ENCODE data around the gene KITLG. TPM values are rescaled to one million over a fixed set of nuclear protein-coding genes. Genes with fewer than 3 reads are reported as not detected.

The KITLG gene
- total RNA-seq, 1 experiment from 2014 or later: 11.7 TPM

DNA sequence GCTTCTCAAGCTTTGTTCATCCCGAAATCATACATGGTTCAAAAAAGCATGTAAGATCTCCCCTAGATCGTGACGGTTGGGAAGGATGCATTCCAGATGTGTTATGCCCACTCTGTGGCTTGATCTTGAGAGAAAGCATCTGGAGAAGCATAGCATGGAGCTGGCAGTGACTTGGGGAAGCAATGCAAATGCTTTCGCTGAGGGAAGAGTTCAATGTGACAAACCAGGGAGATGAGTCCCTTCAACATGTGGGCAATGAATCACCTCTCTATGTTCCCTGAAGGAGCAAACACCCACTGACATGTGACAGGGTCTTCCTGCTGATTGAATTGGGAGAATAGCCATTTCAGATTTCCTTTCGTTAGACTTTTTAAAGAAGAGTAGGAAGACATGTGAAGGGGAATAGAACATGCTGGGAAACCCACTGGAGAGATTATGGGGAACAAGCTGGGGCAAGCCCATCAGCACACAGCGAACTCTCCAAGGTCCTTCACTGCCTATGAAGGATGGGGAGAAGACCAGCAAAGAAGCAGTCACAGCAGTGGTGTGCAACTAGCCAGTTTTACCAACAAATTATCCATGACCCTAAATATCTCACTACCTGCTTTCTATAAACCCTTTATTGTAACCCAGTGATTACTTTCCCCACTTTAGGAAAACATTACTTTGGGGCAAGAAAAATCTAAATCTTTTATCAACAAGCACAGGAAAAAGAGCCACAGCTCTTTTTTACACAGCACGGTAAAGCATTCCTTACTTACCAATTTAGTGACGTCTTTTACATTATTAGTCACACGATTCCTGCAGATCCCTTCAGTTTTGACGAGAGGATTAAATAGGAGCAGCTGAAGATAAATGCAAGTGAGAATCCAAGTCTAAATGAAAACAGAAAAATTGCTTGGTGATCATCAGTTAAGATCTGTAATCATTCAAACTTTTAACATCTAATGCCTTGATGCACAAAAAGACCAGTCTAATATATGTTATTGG, 35.0 kb downstream of the KITLG start:
- no peak overlapping the region for H3K27ac ChIP-seq (ENCODE audit: insufficient read length, low read depth, low read length)
- no peak overlapping the region for H3K18ac ChIP-seq (ENCODE audit: insufficient read length, low read depth, low read length)
- H4K20me1 ChIP-seq (ENCODE audit: control insufficient read depth, insufficient read depth, insufficient read length): no peaks in the 10 kb centered on the region
- no peaks in the 10 kb centered on the region for H3K27me3 Mint-ChIP-seq (ENCODE audit: low read depth)
- H3K79me2 ChIP-seq (ENCODE audit: insufficient read depth, low read length): no peaks in the 10 kb centered on the region
- peak overlapping the region in 2 of 3 experiments; percentile 47 to 67; a peak in 3 of 7 replicates for H3K27ac Mint-ChIP-seq
- no peaks in the 10 kb centered on the region for H3K9me3 Mint-ChIP-seq
- peaks cover 0 to 20% (median 5%) of the 10 kb centered on the region in 3 experiments; a peak in 3 of 7 replicates for H3K36me3 Mint-ChIP-seq (ENCODE audit: insufficient read depth in 1 of 3, low read depth in 3 of 3)
- no peak overlapping the region for H3K14ac ChIP-seq (ENCODE audit: insufficient read depth, low read length)
- no peak overlapping the region for H2BK12ac ChIP-seq (ENCODE audit: insufficient read length, low read depth, low read length)
- no peak overlapping the region for H2BK20ac ChIP-seq (ENCODE audit: low read depth, low read length, poor library complexity, severe bottlenecking)
- TF ChIP-seq, protein P1, sequence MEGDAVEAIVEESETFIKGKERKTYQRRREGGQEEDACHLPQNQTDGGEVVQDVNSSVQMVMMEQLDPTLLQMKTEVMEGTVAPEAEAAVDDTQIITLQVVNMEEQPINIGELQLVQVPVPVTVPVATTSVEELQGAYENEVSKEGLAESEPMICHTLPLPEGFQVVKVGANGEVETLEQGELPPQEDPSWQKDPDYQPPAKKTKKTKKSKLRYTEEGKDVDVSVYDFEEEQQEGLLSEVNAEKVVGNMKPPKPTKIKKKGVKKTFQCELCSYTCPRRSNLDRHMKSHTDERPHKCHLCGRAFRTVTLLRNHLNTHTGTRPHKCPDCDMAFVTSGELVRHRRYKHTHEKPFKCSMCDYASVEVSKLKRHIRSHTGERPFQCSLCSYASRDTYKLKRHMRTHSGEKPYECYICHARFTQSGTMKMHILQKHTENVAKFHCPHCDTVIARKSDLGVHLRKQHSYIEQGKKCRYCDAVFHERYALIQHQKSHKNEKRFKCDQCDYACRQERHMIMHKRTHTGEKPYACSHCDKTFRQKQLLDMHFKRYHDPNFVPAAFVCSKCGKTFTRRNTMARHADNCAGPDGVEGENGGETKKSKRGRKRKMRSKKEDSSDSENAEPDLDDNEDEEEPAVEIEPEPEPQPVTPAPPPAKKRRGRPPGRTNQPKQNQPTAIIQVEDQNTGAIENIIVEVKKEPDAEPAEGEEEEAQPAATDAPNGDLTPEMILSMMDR (conservative IDR thresholded peaks at IDR 0.05): no peak
- no peak overlapping the region for H3K23ac ChIP-seq (ENCODE audit: insufficient read length, low read depth, low read length)
- DNase-seq: no peak
- H3K4me1 Mint-ChIP-seq: peaks cover 0 to 11% of the 10 kb centered on the region in 2 experiments; a peak in 1 of 4 replicates
- no peak overlapping the region for H2BK15ac ChIP-seq (ENCODE audit: low read depth, low read length)
- no peaks in the 10 kb centered on the region for H3K9me3 ChIP-seq (ENCODE audit: control insufficient read depth, low read depth, low read length)
- H3K4me2 ChIP-seq (ENCODE audit: insufficient read depth, insufficient read length, low read length): no peak overlapping the region
- no peak overlapping the region for H3K9ac ChIP-seq (ENCODE audit: extremely low read depth, insufficient read length, low read length)
- H4K8ac ChIP-seq (replicated peaks; ENCODE audit: insufficient read length, low read depth, low read length): no peak overlapping the region
- no peak overlapping the region for H2AFZ ChIP-seq (ENCODE audit: low read length)
- WGBS (ENCODE audit: extremely low coverage, insufficient read length, low lambda C conversion rate): no CpG with 5 or more reads among the region's 10 CpGs
- no peak overlapping the region for H4K91ac ChIP-seq (ENCODE audit: insufficient read length, low read depth, low read length)
- no peak overlapping the region for H3K4ac ChIP-seq (ENCODE audit: low read depth, low read length)
- no peaks in the 10 kb centered on the region for H3K27me3 ChIP-seq (ENCODE audit: insufficient read depth, low read length)
- H2BK5ac ChIP-seq (ENCODE audit: insufficient read length, low read length): no peak overlapping the region
- H2AK5ac ChIP-seq (ENCODE audit: insufficient read length, low read length): no peak overlapping the region
- H3K79me1 ChIP-seq (ENCODE audit: insufficient read depth, low read depth, low read length, poor library complexity, severe bottlenecking): no peaks in the 10 kb centered on the region
- no peaks in the 10 kb centered on the region for H3K23me2 ChIP-seq (ENCODE audit: insufficient read length, low read depth, low read length, poor library complexity, severe bottlenecking)
- 0 out of 2 replicates have a peak, but pooled peaks cover 3% of the 10 kb centered on the region for H3K4me1 ChIP-seq (ENCODE audit: insufficient read depth, low read length)
- H3T11ph ChIP-seq (ENCODE audit: low read length): no peak overlapping the region
- no peak overlapping the region for H2BK120ac ChIP-seq (ENCODE audit: low read depth, low read length, poor library complexity, severe bottlenecking)
- no peak overlapping the region for H3K56ac ChIP-seq (ENCODE audit: insufficient read length, low read depth, low read length)
- H4K5ac ChIP-seq (ENCODE audit: insufficient read length, low read depth, low read length): no peak overlapping the region
- H3K4me3 Mint-ChIP-seq: no peak overlapping the region

Data from H9 (cell line).